Putamen (tissue), 1 donor: ENCODE measurements around the gene SHISAL2B.
"Not testable (repeated sequence)": the region's sequence is repeated elsewhere in the genome, so short reads cannot be mapped to it uniquely, and the experiment has no call there.

ENCODE experiments used
- DNase-seq: peaks from one replicate; pipeline ENCODE4 v3.0.0-alpha.2; 2016; ENCODE audit warnings: low spot score

SHISAL2B gene

DNA sequence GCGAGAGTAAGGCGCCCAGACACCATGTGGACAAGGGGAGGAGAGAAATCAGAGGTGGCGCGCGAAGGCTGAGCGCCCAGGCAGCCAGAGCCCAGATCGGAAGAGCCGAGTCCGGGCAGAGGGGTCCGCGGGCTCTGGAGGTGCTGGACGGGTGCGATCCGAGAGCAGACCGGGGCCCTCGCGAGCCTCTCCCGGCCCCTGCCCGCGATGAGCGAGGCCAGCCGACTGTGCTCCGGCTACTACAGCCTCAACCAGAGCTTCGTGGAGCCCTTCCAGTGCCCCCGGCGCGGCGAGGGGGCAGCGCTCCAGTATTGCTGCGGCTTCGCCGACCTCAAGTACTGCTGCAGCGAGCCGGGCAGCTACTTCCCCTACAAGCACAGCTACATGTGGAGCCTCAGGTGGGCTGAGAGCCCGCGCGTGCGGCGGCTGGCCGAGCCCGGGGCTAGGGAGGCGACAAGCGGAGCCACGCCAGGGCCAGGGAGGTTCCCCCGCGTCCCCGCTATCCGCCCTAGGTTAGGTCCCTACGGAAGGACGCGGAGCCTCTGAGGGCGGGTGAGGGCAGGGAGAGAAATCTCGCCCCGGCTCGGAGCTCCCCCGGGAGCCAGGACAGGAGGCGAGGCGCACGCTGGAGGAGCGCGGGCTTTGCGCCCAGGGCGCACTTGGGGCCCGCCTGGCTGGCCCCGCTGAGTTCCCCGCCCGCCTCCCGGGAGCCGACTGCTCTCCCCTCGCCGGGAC, at the start of gene SHISAL2B:
SHISAL2B (plus strand) TSS at position 87 of the 735 bp plus-strand sequence; CDS start at position 208, 121 bp downstream.
- DNase-seq, result no peak

DNA sequence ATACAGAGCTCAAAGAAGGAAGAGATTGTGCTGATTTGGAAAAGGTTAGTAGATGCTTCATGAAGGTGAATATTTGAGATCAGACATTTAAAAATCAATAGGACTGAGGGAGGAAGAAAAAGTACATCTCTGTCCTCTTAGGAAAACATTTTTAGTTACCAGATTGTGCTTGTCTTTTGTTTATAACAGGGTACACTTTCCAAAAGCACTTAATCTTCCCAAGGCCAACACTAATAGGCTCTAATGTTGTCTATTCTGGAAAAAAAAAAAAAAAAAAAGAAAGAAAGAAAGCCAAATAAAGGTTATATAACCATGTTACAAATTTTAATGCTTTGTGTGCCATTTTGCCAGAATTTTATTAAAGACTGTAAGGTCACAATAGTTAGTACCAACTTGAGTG, 45.5 kb upstream of the SHISAL2B start:
- DNase-seq, result no peak

DNA sequence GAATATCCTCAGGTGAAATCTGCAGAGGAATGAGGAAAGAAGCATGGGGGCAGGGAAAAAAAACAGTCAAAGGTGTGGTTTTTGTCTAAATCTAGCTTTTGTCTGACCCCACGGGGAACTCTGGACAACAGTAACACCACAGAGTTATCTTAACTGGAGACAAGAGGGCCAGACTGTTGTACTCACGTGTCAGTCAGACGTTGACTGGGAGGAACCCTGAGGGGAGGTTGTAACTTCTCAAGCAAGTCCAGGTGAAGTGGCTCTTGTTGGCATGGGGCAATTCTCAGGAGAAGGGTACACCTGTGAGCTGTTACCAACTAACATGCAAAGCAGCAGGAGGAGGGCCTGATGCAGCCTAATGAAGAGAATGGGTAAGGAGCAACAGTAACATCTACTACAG, 44.1 kb upstream of the SHISAL2B start:
- DNase-seq, result no peak

DNA sequence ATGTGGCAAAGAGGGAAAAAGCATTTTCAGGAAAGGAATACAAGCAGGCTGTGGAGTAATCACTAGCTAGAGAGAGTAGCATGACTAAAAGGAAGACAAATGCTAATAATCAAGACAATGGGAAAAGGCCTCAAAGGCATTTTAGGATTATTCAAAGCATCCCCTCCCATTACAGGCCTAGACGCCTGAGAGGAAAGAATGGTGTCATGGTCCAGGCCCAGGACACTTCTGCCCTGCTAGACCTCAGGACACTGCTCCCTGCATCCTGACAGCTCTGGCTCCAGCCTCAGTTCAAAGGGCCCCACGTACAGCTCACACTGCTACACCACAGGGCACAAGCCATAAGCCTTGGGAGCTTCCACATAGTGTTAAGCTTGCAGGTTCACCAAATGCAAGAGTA, 40.8 kb upstream of the SHISAL2B start:
- no peak for DNase-seq

DNA sequence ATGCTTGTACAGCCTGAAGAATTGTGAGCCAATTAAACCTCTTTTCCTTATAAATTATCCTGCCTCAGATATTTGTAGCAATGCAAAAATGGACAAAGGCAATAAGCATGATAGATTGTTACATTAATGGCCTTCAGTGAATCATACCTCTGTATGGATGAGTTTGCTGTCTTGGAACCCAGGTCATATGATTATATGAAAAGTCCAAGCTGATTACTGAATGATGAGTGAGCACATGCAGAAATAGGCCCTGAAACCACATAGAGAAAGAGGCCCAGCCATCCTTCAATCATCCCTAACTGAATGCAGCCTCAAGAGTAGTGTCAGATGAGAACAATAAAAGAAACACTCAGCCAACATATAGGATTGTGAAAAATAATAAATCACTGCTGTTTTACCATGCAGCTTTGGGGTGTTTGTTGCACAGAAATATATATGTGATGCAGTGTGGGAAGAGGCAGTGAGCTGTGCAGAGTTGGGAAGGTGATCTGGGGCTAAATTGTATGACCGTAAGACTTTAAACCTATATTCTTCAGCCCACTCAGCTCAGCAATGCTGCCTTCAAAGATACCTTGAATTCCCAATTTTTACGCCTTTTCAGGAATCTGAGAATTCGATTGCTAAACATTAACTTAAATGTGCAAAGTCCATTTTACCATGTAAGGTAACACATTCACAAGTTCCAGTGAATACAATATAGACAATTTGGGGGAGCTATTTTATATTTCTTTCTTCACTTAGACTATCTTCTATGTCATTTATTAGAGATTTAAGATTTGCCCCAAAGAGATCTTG, 36.3 kb upstream of the SHISAL2B start:
- DNase-seq, result no peak

DNA sequence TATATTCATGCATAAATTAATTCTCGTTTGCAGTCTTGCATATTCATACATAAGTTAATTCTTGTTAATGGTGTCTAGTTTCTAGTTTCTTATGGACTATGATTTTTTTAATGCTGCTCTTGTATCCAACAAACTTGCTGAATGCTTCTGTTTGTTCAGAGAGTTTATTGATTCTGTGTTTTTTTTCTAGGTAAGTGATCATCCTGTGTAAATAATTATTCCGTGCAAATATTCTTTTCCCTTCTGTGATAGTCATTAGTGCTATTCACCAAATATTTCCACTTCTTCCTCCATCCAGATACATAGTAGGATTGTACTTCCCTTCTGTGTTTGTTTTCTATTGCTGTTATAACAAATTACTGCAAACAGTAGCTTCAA, 35.8 kb upstream of the SHISAL2B start:
- DNase-seq, result no peak

DNA sequence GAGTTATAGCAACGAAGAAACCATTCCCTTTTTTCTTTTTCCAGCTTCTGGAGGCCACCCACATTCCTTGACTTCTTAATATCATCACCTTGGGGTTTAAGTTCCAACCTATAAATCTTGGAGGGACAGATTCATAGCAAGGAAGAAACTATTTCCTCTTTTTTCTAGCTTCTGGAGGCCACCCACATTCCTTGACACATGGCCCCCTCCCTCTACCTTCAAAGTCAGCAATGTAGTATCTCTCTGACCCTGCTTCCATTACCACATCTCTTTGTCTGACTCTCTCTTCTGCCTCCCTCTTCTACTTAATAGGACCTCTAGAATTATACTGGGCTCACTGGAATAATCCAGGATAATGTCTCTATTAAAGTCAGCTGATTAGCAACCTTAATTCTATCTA, 34.7 kb upstream of the SHISAL2B start:
- DNase-seq, result no peak

DNA sequence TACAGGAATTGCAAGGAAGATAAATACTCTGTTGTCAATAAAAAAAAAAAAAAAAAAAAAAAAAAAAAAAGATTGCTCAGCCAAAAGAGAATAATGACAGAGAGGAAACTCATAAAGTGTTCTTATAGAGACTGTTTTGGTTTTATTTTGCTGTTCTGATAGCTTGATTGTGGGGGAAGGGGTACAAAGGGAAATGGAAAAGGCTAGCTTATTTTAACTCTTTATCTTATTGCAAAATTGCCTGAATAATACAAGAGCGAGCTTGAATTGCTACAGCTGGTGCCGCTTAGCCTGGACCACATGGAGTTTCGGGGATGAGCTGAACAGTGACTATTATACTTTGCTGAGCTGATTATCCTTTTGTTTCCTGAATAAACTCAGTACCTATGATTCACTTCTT, 31.0 kb upstream of the SHISAL2B start:
- no peak for DNase-seq

DNA sequence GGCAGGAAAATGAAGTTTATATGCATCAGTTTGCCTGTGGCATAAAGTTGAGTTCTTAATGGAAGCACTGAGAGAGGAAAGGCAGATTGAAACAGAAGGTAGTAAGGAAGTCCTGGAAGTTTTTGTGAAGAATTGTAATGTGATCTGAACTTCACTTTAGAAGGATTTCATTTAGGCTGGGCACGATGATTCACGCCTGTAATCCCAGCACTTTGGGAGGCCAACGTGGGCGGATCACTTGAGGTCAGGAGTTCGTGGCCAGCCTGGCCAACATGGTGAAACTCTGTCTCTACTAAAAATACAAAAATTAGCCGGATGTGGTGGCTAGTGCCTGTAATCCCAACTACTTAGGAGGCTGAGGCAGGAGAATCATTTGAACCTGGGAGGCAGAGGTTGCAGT, 27.1 kb upstream of the SHISAL2B start:
- DNase-seq, result not testable (repeated sequence)

DNA sequence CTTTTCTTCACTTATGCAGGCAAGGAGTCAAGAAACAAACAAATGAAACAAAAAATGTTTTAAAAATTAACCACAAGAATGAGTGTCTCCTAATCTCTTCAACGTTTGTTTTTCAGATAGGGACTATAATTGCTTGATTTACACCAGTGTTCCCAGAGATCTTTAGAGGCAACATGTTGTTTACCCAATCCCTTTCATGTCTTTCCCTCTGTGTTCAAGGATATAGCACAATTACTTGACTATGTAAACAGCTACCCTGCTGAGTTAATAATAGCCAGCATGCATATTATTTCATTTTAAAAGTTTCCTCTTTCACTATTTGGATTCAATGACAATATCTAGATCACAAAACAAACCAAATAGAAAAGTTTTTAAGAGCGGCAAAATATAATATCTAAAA, 25.1 kb upstream of the SHISAL2B start:
- DNase-seq, result no peak

DNA sequence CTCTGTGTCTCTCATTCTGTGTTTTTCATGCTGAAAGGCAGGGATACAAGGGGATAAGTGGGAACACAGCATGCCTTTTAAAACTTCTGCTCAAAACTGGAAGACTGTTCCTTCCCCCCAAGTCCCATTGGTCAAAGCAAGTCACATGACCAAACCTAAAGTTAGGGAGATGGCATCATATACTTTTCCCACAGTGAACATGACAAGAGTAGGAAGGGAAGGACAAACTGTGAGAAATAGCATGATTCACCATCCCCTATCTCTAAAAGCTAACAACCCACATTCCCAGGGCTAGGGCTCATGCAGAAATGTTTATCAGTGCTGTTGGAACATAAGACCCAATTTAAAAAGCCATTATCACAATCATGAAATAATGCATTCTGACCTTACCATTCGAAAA, 24.2 kb upstream of the SHISAL2B start:
- DNase-seq, result no peak

DNA sequence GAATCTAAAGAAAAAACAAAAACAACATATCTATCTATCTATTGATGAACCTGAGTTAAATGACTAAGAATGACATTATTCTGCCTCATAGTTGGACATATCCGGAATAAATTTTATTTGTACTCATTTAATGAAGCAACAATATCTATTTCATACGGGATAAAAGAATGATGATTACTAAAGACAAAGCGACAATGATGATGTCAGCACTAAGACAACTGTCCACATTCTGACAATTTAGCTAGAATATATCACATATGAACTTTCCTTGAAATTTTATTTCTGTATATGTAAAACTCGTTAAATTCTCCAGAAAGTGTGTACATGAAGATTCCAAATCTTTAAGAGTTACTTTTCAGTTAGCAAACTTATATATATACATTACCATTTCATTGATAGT, 23.2 kb upstream of the SHISAL2B start:
- DNase-seq, result no peak

DNA sequence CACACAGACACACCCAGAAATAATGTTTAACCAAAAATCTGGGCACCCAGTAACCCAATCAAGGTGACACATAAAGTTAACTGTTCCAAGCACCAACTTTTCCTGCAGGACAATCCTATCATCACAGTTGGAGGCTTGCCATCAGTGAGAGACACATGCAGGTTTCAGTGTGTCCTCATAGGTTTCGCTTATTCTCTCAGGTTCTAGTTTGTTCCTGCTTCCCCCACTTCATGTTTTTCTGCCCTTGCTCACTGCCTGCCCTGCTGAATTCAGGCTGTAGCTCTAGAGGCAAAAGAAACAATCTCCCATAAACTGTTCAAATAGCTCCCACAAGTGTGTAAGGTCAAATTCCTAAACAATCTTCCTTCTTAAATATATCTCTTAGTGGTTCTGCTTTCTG, 20.0 kb upstream of the SHISAL2B start:
- DNase-seq, result no peak

DNA sequence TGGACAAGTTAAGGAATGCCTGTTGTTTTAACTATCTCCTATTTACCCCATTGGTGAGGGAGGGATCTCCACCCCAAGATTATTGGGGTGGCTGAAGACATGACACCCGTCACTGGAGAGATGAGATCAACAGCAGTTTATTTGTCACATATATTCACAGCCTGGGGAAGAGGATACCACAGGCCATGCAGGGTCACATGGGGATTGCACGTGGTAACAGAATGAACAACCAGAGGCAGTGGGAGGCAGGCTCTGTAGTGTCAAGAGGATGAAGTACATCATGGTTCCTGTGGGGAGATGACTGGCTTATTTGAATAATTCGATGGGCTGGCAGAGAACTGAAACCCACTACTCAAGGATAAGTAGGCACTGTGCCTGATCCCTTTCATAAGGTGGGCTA, 18.6 kb upstream of the SHISAL2B start:
- no peak for DNase-seq

DNA sequence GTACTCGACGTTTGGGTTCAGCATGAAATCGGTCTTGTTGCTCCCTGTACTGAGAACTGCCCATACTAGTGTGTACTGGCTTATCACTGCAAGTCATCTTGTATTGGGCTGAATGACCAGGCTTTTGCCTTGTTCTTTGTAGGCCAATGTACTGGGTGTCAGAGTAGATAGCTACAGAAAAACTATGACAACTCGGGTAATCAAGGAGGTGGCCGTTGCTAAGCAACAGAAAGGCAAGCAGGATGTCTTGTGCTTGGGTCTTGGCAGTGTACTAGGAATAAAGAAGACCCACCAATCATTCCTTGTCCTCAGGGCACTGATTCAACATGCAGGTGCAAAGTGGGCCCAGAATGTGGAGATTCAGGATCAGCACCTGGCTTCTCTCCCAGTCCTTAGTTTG, 11.9 kb upstream of the SHISAL2B start:
- DNase-seq, result peak; percentile 26

DNA sequence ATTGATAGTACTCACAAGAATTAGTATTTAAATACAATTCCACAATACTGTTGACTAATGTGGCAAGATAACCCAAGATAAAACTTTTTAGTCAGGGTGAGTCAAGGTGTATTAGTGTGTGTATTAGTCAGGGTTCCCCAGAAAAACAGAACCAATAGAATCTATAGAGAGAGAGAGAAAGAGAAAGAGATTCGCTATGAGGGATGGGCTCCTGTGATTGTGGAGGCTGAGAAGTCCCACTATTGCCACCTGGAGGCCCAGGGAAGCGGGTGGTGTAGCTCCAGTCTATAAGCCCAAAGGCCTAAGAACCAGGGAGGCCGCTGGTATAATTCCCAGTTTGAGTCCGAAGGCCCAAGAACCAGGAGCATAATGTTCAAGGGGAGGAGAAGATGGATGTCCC, 10.0 kb upstream of the SHISAL2B start:
- no peak for DNase-seq

DNA sequence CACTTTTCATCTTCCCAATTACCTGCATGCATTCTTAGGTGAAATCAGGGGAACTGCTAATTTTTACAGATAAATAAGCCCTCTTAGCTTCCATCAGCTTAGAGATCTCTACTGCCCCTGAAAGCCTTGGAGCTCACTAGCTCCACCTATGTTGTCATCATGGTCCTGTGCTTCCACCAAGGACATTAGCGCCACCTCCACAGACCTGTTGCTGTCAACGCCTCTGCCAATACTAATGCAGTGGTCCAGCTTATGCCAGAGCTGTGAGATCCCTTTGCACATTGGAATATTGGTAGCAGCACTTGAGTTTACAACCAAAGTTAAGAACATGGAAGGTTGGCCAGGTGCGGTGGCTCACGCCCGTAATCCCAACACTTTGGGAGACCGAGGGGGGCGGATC, 7.7 kb upstream of the SHISAL2B start:
- DNase-seq, result no peak

DNA sequence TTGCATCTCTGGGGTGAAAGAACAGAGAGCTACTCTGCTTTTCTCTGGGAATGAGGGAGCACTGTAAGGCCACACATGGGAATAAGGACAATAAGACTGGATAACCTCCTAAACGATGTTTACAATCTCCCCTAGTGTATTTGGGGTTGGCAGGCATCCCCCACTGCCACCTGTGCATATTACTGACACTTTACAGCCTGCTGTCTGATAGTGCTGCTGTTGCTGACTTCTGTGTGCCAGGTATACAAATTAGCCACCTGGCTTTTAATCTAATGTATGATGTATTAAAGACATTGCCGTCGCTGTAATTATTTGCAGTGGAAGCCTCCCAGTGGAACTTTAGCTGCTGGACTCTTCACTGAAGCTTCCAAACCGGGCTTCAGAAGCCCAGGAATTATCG, 4.4 kb upstream of the SHISAL2B start:
- DNase-seq, result no peak

DNA sequence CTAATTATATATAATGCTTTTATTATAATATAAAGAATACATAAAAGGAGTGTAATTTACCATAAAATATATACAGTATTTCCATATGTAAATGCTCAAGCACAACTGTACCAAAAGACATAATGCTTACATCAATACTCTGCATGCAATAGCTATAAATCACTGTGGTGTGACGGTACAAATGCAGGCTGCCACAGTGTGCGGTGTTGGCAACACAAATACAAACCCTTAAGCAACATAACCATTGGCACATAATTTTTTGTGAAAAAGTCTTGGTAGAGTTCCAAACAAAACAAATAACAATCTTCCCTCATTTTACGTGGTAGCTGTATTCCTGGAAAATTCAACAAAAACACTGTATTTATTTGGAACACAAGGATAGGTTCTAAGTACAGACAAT, 1.9 kb upstream of the SHISAL2B start:
- no peak for DNase-seq

DNA sequence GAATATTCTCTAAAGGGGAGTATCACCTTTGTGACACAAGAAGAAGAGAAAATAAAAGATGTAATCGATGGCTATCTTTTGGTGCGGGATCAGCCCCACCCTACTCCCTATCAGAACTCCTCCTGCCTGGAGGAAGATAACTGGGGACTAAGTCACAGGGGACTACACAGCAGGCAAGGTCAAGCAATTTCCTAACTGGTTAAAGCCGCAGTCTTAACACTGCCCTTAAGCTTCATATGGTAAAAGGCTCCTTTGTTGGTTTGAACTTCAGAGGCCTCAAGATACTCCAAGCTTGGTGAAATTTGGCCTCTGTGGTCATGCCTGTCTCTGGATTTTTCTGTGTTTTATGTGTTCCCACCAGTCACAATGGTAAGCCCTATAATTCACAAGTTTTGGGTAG, 1.3 kb upstream of the SHISAL2B start:
- DNase-seq, result no peak

DNA sequence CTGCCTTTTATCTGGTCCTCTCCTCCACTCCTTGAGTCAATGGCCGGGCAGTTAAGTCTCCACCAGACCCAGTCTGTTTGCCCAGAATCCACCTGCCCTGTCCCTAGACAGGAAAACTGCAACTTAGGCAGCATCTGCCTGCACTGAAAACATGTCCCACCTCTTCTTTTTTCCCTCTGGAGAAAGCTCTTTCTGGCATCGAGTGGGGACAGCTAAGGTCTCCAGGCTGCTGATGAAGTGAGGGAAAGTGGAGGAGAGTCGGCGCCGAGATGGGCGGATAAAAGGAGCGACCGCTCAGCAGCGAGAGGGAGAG, 243 bp upstream of the SHISAL2B start:
- DNase-seq, result no peak

DNA sequence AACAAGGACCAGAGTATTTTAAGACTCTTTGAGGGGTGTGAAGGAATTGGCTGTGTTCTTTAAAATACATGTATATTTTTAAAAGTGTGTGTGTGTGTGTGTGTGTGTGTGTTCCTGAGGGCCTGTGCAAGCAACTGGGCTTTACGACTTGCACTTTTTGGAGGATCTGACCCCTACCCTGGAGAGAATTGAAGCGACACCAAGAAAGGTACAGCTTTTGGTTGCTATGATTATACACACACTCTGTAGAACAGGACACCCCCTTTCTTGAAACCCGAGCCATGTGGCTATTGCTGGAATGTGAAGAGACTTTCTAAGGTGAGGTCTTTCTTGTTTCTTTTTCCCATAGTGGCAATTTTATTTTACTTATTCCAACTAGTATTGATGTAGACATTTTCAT, 988 bp downstream of the SHISAL2B start:
- DNase-seq, result no peak

DNA sequence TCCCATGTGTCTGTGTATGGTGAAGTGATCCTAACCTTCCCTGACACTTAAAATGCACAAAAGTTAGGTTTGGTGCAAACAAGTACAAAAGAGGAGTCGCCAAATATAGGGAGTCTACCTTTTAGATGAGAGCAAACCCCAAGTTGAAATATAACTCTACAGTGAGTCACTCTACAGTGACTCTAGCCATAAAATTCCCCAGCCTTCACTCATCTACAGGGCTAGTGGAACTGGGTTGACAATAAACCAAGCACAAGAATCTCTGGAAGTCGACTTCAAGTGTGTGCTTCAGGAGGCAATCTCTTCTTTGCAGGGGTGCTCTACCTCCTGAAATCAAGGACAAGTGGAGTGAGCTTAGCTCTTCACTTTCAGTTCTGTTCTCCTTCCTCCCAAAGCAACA, 3.3 kb downstream of the SHISAL2B start:
- DNase-seq, result no peak

DNA sequence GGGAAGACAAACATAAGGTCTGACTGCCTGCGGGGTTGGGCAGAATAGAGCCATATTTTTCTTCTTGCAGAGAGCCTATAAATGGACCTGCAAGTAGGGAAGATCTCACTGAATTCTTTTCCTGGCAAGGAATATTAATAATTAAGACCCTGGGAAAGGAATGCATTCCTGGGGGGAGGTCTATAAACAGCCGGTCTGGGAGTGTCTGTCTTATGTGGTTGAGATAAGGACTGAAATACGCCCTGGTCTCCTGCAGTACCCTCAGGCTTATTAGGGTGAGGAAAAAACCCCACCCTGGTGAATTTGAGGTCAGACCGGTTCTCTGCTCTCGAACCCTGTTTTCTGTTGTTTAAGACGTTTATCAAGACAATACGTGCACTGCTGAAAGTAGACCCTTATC, 6.1 kb downstream of the SHISAL2B start:
- not testable (repeated sequence) for DNase-seq
